Mesenteric fat pad (tissue), 1 donor: ENCODE data around the gene AMACR. TPM values are rescaled to one million over a fixed set of nuclear protein-coding genes. Genes with fewer than 3 reads are reported as not detected.

Experiments used
- DNase-seq: peaks from one replicate; pipeline ENCODE4 v3.0.0-alpha.2; 2020; ENCODE audit warnings: low spot score
- long read RNA-seq: library from polyadenylated mRNA; unstranded; transcript quantifications from one replicate; pipeline ENCODE4 v2.0.0, GENCODE V29; 2020
- total RNA-seq: library from RNA; stranded (reverse); fragmentation: NEBNext Ultra II Directional; extraction: Animal tissue kit (Norgen Biotek cat#: 25700); gene quantifications from one replicate; pipeline ENCODE4 v1.2.1, GENCODE V29; 2021
- donor health status: DM: yes; HTN: yes; CAD: no.

The AMACR gene
- 5.6 TPM for total RNA-seq
- long read RNA-seq, full-length matches to known transcripts: 18 of 20 reads
- long read RNA-seq, partial matches to known transcripts: 1 of 20 reads
- long read RNA-seq, other reads (novel, unspliced or antisense): 1 of 20 reads

GRCh38 chr5:34007621-34008600, at the start of gene AMACR:
AMACR (minus strand) TSS chr5:34008050; CDS start chr5:34008019, 31 bp downstream.
- DNase-seq: peak; percentile 96

- DNase-seq: no peak
These were observed 49.7 kb upstream of the AMACR start for GRCh38 chr5:34057569-34057968.

GRCh38 chr5:34057118-34057517, 49.3 kb upstream of the AMACR start:
- DNase-seq: no peak

GRCh38 chr5:34055667-34056066, 47.8 kb upstream of the AMACR start:
- DNase-seq: no peak

GRCh38 chr5:34054400-34054729, 46.5 kb upstream of the AMACR start:
- no peak for DNase-seq

- no peak for DNase-seq
These were observed 45.9 kb upstream of the AMACR start for GRCh38 chr5:34053571-34054399.

- no peak for DNase-seq
These were observed 45.3 kb upstream of the AMACR start for GRCh38 chr5:34053133-34053532.

- DNase-seq: no peak
These were observed 43.6 kb upstream of the AMACR start for GRCh38 chr5:34051374-34051980.

- no peak for DNase-seq
These were observed 40.1 kb upstream of the AMACR start for GRCh38 chr5:34047774-34048572.

GRCh38 chr5:34047143-34047542, 39.3 kb upstream of the AMACR start:
- no peak for DNase-seq

- DNase-seq: no peak
These were observed 38.1 kb upstream of the AMACR start for GRCh38 chr5:34045996-34046395.

- DNase-seq: no peak
These were observed 37.2 kb upstream of the AMACR start for GRCh38 chr5:34045023-34045422.

- DNase-seq: no peak
These were observed 35.4 kb upstream of the AMACR start, which contains the start of gene C1QTNF3 for GRCh38 chr5:34043099-34043876. C1QTNF3 (minus strand) TSS chr5:34043213; CDS start chr5:34043125, 88 bp downstream.

- no peak for DNase-seq
These were observed 34.5 kb upstream of the AMACR start for GRCh38 chr5:34042321-34042720.

GRCh38 chr5:34041247-34041972, 33.6 kb upstream of the AMACR start:
- DNase-seq: no peak

- no peak for DNase-seq
These were observed 32.6 kb upstream of the AMACR start for GRCh38 chr5:34040472-34040871.

GRCh38 chr5:34039398-34040157, 31.7 kb upstream of the AMACR start:
- DNase-seq: no peak

- no peak for DNase-seq
These were observed 31.0 kb upstream of the AMACR start for GRCh38 chr5:34038838-34039237.
